GM19467 (cell line): ENCODE measurements around the gene CENPL.
"Not testable (repeated sequence)": the region's sequence is repeated elsewhere in the genome, so short reads cannot be mapped to it uniquely, and the experiment has no call there.

Experiments
- ATAC-seq: cut with Tn5 transposase; IDR thresholded peaks from one replicate; pipeline ENCODE4 v1.9.1; 2021; ENCODE audit warnings: mild to moderate bottlenecking, moderate library complexity; ENCODE audit not compliant: unreplicated experiment

Gene CENPL

GRCh38 chr1:173764331-173764730 lies 60.4 kb downstream of the CENPL start:
- not testable (repeated sequence) for ATAC-seq

- no peak for ATAC-seq
Measured at GRCh38 chr1:173758980-173759379, 65.7 kb downstream of the CENPL start.

DNA sequence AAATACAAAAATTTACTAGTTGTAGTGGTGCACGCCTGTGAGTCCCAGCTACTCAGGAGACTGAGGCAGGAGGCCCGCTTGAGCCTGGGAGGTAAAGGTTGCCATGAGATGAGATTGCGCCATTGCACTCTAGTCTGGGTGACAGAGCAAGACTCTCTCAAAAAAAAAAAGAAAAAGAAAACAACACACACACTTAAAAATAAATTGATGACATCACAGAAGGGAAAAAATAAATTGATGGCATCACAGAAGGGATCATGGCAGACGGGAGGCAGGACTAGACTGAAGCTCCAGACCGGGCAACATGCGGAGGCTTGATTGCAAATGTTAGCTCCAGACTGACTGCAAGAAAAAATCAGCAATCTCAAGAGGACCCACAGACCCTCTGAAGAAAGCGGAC lies 66.6 kb downstream of the CENPL start:
- no peak for ATAC-seq

DNA sequence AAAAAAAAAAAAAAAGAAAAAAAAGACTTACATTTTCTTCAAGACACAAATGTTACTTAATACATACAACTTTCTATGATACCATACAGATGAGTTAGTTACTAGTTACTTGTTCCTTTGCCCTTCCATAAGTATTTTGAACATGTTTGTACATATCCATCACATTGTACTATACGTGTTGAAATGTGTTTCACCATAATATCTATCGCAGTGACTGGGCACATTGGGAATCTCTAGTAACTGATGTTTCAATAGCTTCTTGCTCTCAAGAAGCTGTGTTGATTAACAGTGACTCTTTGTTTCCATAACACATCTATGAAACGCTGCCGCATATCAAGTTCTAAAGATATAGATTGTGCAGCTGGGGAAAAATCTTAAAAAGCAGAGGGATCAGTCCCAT lies 67.0 kb downstream of the CENPL start:
- ATAC-seq, result no peak

DNA sequence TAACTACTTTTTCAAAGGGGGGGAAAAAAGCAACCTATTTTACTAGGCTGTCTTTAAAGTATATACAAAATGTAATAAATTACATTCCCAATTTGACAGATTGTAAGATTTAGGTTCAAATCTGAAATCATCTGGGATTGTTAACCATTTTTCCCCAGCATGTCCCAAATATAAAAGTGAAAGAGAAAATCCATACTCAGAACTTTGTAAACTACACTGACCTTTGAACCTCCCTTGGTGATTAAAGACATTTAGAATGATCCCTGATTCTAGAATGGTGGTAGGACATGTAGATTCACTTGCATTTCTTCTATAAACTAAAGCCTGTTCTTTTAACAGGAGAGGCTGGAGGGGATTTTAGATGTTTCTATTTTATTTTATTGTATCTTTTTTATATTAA lies 70.9 kb downstream of the CENPL start:
- ATAC-seq, result no peak
